Vagina (tissue), 2 donors: Measurements from ENCODE around the gene PLD1. TPM values are rescaled to one million over a fixed set of nuclear protein-coding genes. Genes with fewer than 3 reads are reported as not detected.

ENCODE experiments used
- DNase-seq, 2 donors: peaks; one replicate each; pipeline ENCODE4 v3.0.0-alpha.2; 2017; ENCODE audit errors: extremely low spot score in 2 of 2
- H3K27ac ChIP-seq: fragments of 200-600 bp; sonication (generic); one replicate; pipeline ENCODE4 v1.5.1; 2019
- H3K27me3 ChIP-seq: fragments of 200-600 bp; sonication (generic); one replicate; pipeline ENCODE4 v1.5.1; 2019
- H3K36me3 ChIP-seq, 2 donors: fragments of 200-600 bp; sonication (generic); one replicate each; pipeline ENCODE4 v1.5.1; 2017 to 2019
- H3K4me1 ChIP-seq: fragments of 200-600 bp; sonication (generic); one replicate; pipeline ENCODE4 v1.5.1; 2019
- H3K4me3 ChIP-seq, 2 donors: fragments of 200-600 bp; sonication (generic); 1 replicate in 1 of 2; 2 replicates in 1 of 2; pipeline ENCODE4 v1.5.1; 2016 to 2019
- H3K9me3 ChIP-seq: fragments of 200-600 bp; sonication (generic); one replicate; pipeline ENCODE4 v1.5.1; 2019
- POLR2A ChIP-seq, 2 donors: fragments of 450-650 bp; IDR thresholded peaks; one replicate each; pipeline ENCODE4 v1.6.1; 2017; ENCODE audit warnings: antibody characterized with exemption in 2 of 2, mild to moderate bottlenecking in 2 of 2, moderate library complexity in 2 of 2
- POLR2AphosphoS5 ChIP-seq, 2 donors: sonication (generic); formaldehyde crosslinking; IDR thresholded peaks; one replicate each; pipeline ENCODE4 v1.9.0; 2017; ENCODE audit warnings: antibody characterized with exemption in 2 of 2, mild to moderate bottlenecking in 2 of 2, low read depth in 1 of 2; ENCODE audit not compliant: insufficient read depth in 1 of 2
- intact Hi-C: fragments of 100-400 bp; cut with DNase I; formaldehyde crosslinking; loops from one replicate; pipeline ENCODE4 v1.15.1; 2023
- total RNA-seq: library from RNA; depleted of rRNA; stranded (reverse); fragments of >200 nt; gene quantifications from one replicate; pipeline ENCODE4 v1.2.3, GENCODE V29; 2016
- TF ChIP-seq, protein P1 (sequence below), 3 experiments: fragments of 450-650 bp in 2 of 3; fragments of 200-600 bp in 1 of 3; sonication (generic) in 1 of 3; IDR thresholded peaks; one replicate each; pipeline ENCODE4 v1.5.1; 2017 to 2019; ENCODE audit warnings: antibody characterized with exemption in 3 of 3, mild to moderate bottlenecking in 2 of 3, moderate library complexity in 2 of 3

The PLD1 gene
- total RNA-seq, 1 donor from 2014 or later, result 35.6 TPM

DNA sequence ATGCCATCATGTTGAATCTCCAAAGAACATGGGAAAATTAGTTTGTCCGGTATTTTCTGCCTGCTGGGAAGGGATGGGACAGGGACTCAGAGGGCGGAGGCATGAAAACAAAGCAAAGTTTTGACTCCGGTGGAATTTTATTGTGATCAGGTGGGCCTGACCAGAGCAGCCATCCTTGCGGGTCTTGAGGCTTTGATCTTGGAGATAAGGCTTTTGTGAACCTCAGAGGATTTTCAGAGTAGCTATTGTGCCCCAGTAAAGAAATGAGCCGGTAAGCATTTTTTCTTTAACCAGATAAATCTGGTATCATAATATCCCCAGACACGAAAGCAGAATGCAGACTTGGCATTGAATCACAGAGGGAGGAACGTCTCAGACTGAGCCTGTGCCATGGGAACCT, 250.7 kb downstream of the PLD1 start:
- intact Hi-C loops, result no loop called here
- H3K9me3 ChIP-seq, result no peaks in the 10 kb centered on the region
- no peak for TF ChIP-seq POLR2A (IDR thresholded peaks at IDR 0.05)
- no peak for TF ChIP-seq POLR2AphosphoS5 (IDR thresholded peaks at IDR 0.05; ENCODE audit: insufficient read depth in 1 of 2, low read depth in 1 of 2)
- TF ChIP-seq, protein P1, sequence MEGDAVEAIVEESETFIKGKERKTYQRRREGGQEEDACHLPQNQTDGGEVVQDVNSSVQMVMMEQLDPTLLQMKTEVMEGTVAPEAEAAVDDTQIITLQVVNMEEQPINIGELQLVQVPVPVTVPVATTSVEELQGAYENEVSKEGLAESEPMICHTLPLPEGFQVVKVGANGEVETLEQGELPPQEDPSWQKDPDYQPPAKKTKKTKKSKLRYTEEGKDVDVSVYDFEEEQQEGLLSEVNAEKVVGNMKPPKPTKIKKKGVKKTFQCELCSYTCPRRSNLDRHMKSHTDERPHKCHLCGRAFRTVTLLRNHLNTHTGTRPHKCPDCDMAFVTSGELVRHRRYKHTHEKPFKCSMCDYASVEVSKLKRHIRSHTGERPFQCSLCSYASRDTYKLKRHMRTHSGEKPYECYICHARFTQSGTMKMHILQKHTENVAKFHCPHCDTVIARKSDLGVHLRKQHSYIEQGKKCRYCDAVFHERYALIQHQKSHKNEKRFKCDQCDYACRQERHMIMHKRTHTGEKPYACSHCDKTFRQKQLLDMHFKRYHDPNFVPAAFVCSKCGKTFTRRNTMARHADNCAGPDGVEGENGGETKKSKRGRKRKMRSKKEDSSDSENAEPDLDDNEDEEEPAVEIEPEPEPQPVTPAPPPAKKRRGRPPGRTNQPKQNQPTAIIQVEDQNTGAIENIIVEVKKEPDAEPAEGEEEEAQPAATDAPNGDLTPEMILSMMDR (IDR thresholded peaks at IDR 0.05), result no peak
- DNase-seq, result no peak
- H3K36me3 ChIP-seq, result no peaks in the 10 kb centered on the region
- no peaks in the 10 kb centered on the region for H3K4me1 ChIP-seq
- no peaks in the 10 kb centered on the region for H3K27me3 ChIP-seq
- H3K27ac ChIP-seq, result no peak overlapping the region
- H3K4me3 ChIP-seq, result no peak overlapping the region

DNA sequence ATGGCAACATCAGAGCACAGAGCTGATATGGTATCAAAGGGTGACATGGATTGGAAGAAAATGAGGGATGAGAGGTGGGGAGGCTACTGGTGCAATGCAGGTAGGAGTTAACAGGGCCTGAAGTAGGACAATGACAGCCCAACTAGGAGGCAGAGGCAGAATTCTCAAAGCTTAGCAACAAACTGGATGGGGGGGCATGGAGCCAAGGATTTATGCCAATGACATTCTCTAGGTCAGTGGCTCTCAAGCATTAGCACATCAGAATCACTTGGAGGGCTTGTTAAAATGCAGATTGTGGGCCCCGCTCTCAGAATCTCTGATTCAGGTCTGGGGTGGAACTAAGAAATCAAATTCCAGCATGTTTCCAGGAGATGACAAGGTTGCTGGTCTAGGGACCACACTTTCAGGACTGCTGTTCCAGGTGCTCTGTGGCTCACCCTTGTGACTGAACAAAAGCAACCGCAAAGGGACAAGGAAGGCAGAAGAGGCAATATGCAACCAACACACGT, 252.0 kb downstream of the PLD1 start:
- no peaks in the 10 kb centered on the region for H3K27me3 ChIP-seq
- intact Hi-C loops, result no loop called here
- no peak overlapping the region for H3K27ac ChIP-seq
- H3K4me1 ChIP-seq, result no peaks in the 10 kb centered on the region
- H3K4me3 ChIP-seq, result no peak overlapping the region
- TF ChIP-seq, protein P1 (IDR thresholded peaks at IDR 0.05), result no peak
- TF ChIP-seq POLR2A (IDR thresholded peaks at IDR 0.05) (no peak), POLR2AphosphoS5 (IDR thresholded peaks at IDR 0.05; ENCODE audit: insufficient read depth in 1 of 2, low read depth in 1 of 2) (no peak)
- no peaks in the 10 kb centered on the region for H3K9me3 ChIP-seq
- no peaks in the 10 kb centered on the region for H3K36me3 ChIP-seq
- DNase-seq, result no peak

DNA sequence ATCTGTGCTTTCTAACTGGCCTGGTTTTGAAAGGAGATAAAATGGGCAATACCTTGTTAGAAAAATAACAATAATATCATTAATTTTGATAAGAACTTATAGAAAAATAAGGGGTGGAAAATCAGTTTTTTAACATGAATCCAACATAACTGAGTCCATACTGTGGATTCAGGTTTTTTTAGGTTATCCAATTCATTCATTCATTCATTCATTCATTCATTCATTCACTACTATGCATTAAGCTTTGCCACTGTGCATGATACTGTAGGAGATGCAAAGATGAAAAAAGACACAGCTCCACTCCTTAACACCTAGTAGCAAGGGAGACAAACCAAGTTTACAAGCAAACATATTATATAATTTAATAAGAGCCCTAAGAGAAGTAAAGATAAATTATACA, 253.1 kb downstream of the PLD1 start:
- Histone ChIP-seq H3K27me3 (no peaks in the 10 kb centered on the region), H3K4me3 (no peak overlapping the region), H3K27ac (no peak overlapping the region), H3K4me1 (no peaks in the 10 kb centered on the region), H3K36me3 (no peaks in the 10 kb centered on the region), H3K9me3 (no peaks in the 10 kb centered on the region)
- no peak for DNase-seq
- TF ChIP-seq, protein P1 (IDR thresholded peaks at IDR 0.05), result no peak
- no peak for TF ChIP-seq POLR2AphosphoS5 (IDR thresholded peaks at IDR 0.05; ENCODE audit: insufficient read depth in 1 of 2, low read depth in 1 of 2)
- no peak for TF ChIP-seq POLR2A (IDR thresholded peaks at IDR 0.05)
- intact Hi-C loops, result no loop called here

DNA sequence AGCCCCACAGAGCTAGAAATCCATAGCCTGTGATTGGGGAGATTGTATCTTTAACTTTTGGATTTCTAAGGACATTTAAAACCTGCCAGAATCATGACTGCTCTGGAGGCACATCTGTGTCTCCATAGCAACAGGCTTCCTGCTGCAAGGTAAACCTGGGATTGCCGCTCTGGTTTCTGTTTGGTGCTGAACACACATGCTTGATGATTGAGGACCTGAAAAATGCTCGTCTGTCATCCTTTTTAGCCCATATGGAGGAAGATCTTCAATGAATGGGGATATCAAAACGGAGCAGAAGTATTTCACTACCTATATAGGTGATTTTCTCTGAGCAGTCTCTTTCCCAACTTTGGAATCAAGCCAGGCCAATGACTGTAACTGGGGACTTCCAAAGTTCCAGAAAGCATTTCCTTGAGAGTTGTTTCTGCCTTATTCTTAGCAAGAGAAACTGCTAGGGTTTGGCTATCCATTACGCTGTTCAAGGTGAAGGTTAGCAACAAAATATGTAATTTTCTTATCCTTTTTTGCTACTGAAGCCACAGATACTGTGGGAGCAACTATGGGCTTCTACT, 253.6 kb downstream of the PLD1 start:
- H3K27me3 ChIP-seq, result no peaks in the 10 kb centered on the region
- intact Hi-C loops, result no loop called here
- H3K9me3 ChIP-seq, result no peaks in the 10 kb centered on the region
- no peak overlapping the region for H3K27ac ChIP-seq
- no peak for TF ChIP-seq POLR2A (IDR thresholded peaks at IDR 0.05)
- no peak for TF ChIP-seq POLR2AphosphoS5 (IDR thresholded peaks at IDR 0.05; ENCODE audit: insufficient read depth in 1 of 2, low read depth in 1 of 2)
- TF ChIP-seq, protein P1 (IDR thresholded peaks at IDR 0.05), result no peak
- no peaks in the 10 kb centered on the region for H3K36me3 ChIP-seq
- DNase-seq, result no peak
- H3K4me1 ChIP-seq, result no peaks in the 10 kb centered on the region
- H3K4me3 ChIP-seq, result no peak overlapping the region

DNA sequence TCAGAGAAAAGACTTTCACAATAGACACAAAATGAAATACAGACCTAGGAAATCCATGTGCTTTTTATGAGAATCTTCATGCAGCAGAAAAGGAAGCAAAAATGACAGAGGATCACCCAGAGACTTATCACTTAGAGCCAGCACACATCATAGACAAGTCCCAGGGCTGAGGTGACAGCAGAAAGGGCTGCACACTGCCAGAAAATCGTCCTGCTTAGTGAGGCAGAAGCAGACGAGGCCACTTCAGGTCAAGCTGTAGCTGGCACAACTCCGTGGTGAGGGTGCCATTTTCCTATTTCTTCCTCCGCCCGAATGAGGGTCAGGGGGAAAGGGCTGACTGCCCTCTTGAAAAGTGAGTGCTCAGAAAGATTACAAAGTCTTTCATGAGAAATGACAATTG, 254.1 kb downstream of the PLD1 start:
- TF ChIP-seq, protein P1 (IDR thresholded peaks at IDR 0.05), result no peak
- no peak for TF ChIP-seq POLR2AphosphoS5 (IDR thresholded peaks at IDR 0.05; ENCODE audit: insufficient read depth in 1 of 2, low read depth in 1 of 2)
- no peak for TF ChIP-seq POLR2A (IDR thresholded peaks at IDR 0.05)
- intact Hi-C loops, result no loop called here
- DNase-seq, result no peak
- no peaks in the 10 kb centered on the region for H3K9me3 ChIP-seq
- no peaks in the 10 kb centered on the region for H3K27me3 ChIP-seq
- no peak overlapping the region for H3K4me3 ChIP-seq
- no peaks in the 10 kb centered on the region for H3K4me1 ChIP-seq
- H3K27ac ChIP-seq, result no peak overlapping the region
- H3K36me3 ChIP-seq, result no peaks in the 10 kb centered on the region
